GM12891 (cell line): ENCODE measurements around the gene IFRD1.

Source experiments
- POLR2A ChIP-seq: IDR thresholded peaks from 2 replicates; pipeline ENCODE4 v1.6.1; 2011; ENCODE audit warnings: low read depth, low read length, control low read depth
- POLR2AphosphoS5 ChIP-seq: IDR thresholded peaks from 2 replicates; pipeline ENCODE4 v1.6.1; 2011; ENCODE audit warnings: low read depth, low read length, control low read depth
- SPI1 ChIP-seq: IDR thresholded peaks from 2 replicates; pipeline ENCODE4 v1.6.1; 2011; ENCODE audit warnings: low read depth, low read length, control low read depth

DNA sequence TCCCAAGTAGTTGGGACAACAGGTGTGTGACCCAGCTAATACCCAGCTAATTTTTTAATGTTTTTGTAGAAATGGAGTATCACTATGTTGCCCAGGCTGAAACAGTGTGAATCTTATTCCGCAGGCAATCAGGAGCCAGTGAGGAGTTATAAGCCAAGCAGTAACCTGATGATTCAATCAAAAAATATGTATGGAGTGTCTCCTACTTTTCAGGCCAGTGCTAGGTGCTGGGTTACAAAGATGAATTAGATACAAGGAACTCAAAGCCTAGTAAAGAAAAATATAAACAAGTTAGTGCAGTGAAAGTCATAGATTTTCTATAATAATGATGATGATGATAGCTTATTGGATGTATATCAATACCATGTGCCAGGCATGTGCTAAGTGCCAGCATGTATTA lies 13.2 kb upstream of the IFRD1 start:
- TF ChIP-seq POLR2AphosphoS5 (no peak), POLR2A (no peak), SPI1 (no peak)
